ENCODE results near the gene COPS9.

COPS9 gene

GRCh38 chr2:240162032-240162431 lies 25.9 kb upstream of the COPS9 start:
- no peak for TF ChIP-seq POLR2AphosphoS5 (IDR thresholded peaks at IDR 0.05; ENCODE audit: low read depth, low read length)
- TF ChIP-seq, protein P1, sequence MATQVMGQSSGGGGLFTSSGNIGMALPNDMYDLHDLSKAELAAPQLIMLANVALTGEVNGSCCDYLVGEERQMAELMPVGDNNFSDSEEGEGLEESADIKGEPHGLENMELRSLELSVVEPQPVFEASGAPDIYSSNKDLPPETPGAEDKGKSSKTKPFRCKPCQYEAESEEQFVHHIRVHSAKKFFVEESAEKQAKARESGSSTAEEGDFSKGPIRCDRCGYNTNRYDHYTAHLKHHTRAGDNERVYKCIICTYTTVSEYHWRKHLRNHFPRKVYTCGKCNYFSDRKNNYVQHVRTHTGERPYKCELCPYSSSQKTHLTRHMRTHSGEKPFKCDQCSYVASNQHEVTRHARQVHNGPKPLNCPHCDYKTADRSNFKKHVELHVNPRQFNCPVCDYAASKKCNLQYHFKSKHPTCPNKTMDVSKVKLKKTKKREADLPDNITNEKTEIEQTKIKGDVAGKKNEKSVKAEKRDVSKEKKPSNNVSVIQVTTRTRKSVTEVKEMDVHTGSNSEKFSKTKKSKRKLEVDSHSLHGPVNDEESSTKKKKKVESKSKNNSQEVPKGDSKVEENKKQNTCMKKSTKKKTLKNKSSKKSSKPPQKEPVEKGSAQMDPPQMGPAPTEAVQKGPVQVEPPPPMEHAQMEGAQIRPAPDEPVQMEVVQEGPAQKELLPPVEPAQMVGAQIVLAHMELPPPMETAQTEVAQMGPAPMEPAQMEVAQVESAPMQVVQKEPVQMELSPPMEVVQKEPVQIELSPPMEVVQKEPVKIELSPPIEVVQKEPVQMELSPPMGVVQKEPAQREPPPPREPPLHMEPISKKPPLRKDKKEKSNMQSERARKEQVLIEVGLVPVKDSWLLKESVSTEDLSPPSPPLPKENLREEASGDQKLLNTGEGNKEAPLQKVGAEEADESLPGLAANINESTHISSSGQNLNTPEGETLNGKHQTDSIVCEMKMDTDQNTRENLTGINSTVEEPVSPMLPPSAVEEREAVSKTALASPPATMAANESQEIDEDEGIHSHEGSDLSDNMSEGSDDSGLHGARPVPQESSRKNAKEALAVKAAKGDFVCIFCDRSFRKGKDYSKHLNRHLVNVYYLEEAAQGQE (IDR thresholded peaks at IDR 0.05; ENCODE audit: insufficient read depth in 1 of 2, low read depth in 2 of 2, low read length in 2 of 2), result no peak
- TF ChIP-seq FOXP2 (optimal IDR thresholded peaks at IDR 0.05; ENCODE audit: borderline replicate concordance, extremely low read depth, extremely low read length, insufficient read depth), result no peak
- no peak for TF ChIP-seq TAF1 (IDR thresholded peaks at IDR 0.05; ENCODE audit: borderline replicate concordance, insufficient read depth, low read length)
- no peak for TF ChIP-seq SIN3A (IDR thresholded peaks at IDR 0.05; ENCODE audit: borderline replicate concordance, insufficient read depth, low read length)

DNA sequence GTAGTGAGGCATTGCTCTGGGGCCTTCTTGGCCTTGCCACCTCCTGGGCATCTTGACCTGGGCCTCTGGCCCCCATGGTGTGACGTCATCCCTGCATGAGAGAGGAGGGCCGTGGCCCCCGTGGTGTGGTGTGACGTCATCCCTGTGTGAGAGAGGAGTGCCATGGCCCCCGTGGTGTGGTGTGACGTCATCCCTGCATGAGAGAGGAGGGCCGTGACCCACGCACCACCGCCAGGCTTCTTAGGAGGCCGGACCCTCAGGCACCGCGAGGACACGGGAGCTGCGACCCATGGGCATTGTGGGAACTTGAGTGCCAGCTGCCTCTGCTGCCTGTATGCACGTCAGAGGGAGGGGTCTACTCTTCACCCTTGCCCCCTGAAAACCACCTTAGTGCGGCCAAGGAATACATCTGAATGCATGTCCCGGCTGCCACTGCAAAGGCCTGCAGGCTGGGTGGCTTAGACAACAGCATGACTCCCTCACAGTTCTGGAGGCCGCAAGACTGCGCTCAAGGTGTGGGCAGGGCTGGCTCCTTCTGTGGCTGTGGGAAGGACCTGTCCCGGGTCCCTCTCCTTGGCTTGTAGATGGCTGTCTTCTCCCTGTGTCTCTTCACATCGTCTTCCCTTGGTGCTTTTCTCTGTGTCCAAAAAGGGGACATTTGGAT lies 25.1 kb upstream of the COPS9 start:
- TF ChIP-seq POLR2AphosphoS5 (IDR thresholded peaks at IDR 0.05; ENCODE audit: low read depth, low read length), result no peak
- TF ChIP-seq, protein P1 (IDR thresholded peaks at IDR 0.05; ENCODE audit: insufficient read depth in 1 of 2, low read depth in 2 of 2, low read length in 2 of 2), result no peak

- TF ChIP-seq FOXP2 (optimal IDR thresholded peaks at IDR 0.05; ENCODE audit: borderline replicate concordance, extremely low read depth, extremely low read length, insufficient read depth), result no peak
- no peak for TF ChIP-seq TAF1 (IDR thresholded peaks at IDR 0.05; ENCODE audit: borderline replicate concordance, insufficient read depth, low read length)
- TF ChIP-seq, protein P1 (IDR thresholded peaks at IDR 0.05; ENCODE audit: insufficient read depth in 1 of 2, low read depth in 2 of 2, low read length in 2 of 2), result no peak
- no peak for TF ChIP-seq POLR2AphosphoS5 (IDR thresholded peaks at IDR 0.05; ENCODE audit: low read depth, low read length)
- TF ChIP-seq SIN3A (IDR thresholded peaks at IDR 0.05; ENCODE audit: borderline replicate concordance, insufficient read depth, low read length), result no peak
These were observed 24.4 kb upstream of the COPS9 start for GRCh38 chr2:240160291-240161086.

DNA sequence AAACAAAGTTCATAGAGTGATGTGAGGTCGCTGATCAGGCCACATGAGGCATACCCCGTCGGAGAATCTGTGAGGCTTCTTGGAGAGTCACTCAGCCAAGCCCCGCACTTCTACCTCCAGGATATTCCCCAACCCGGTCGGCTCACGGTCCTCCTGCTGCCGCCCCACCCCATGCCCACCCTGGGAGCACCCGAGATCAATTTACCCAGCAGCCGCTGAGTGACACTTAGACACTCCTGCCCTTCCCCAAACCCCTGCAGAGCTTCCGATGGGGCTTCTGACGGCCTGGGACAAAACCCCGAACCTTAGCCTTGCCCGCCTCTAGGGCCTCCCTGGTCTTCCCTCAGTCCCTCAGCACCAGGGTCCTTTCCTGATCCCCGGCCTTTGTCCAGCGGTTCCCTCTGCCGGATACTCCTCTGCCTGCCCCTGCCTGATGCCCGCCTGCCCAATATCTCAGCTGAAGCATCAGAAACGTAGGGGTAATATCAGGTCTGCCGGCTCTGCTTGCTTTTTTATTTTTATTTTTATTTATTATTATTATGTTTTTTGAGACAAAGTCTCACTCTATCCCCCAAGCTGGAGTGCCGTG lies 23.2 kb upstream of the COPS9 start:
- no peak for TF ChIP-seq FOXP2 (optimal IDR thresholded peaks at IDR 0.05; ENCODE audit: borderline replicate concordance, extremely low read depth, extremely low read length, insufficient read depth)
- no peak for TF ChIP-seq POLR2AphosphoS5 (IDR thresholded peaks at IDR 0.05; ENCODE audit: low read depth, low read length)
- TF ChIP-seq TAF1 (IDR thresholded peaks at IDR 0.05; ENCODE audit: borderline replicate concordance, insufficient read depth, low read length), result no peak
- TF ChIP-seq SIN3A (IDR thresholded peaks at IDR 0.05; ENCODE audit: borderline replicate concordance, insufficient read depth, low read length), result no peak
- TF ChIP-seq, protein P1 (IDR thresholded peaks at IDR 0.05; ENCODE audit: insufficient read depth in 1 of 2, low read depth in 2 of 2, low read length in 2 of 2), result no peak
